SK-N-SH treated with all-trans-retinoic acid at 6 μM for 48 hours (cell line): ENCODE measurements around the gene CCDC14.

Experiments used
- ATAC-seq: fragments of 200-7000 bp; cut with Tn5 transposase; 3 replicates; pipeline ENCODE4 v1.9.1; 2020; ENCODE audit warnings: mild to moderate bottlenecking, moderate library complexity
- ARNTL ChIP-seq: fragments of 450-650 bp; formaldehyde crosslinking; IDR thresholded peaks from 2 replicates; pipeline ENCODE4 v1.5.0; 2020; ENCODE audit warnings: low read depth, mild to moderate bottlenecking, moderate library complexity, borderline replicate concordance
- CSDC2 ChIP-seq: fragments of 250-450 bp; sonication (Bioruptor Pico); IDR thresholded peaks from 2 replicates; pipeline ENCODE4 v1.5.0; 2020; ENCODE audit warnings: mild to moderate bottlenecking, moderate library complexity
- ESRRG ChIP-seq: fragments of 250-450 bp; sonication (Bioruptor Pico); IDR thresholded peaks from 2 replicates; pipeline ENCODE4 v1.6.1; 2021; ENCODE audit warnings: mild to moderate bottlenecking
- GLIS3 ChIP-seq: fragments of 250-450 bp; sonication (Bioruptor Pico); IDR thresholded peaks from 2 replicates; pipeline ENCODE4 v1.5.0; 2020; ENCODE audit warnings: mild to moderate bottlenecking, moderate library complexity
- ISL1 ChIP-seq: fragments of 250-450 bp; sonication (Bioruptor Pico); IDR thresholded peaks from 2 replicates; pipeline ENCODE4 v2.1.2; 2022; ENCODE audit warnings: mild to moderate bottlenecking, moderate library complexity
- PPARA ChIP-seq: fragments of 250-450 bp; sonication (Bioruptor Pico); IDR thresholded peaks from 2 replicates; pipeline ENCODE4 v1.5.0; 2020; ENCODE audit warnings: mild to moderate bottlenecking, borderline replicate concordance
- RARB ChIP-seq: fragments of 250-450 bp; sonication (Bioruptor Pico); IDR thresholded peaks from 2 replicates; pipeline ENCODE4 v1.8.0; 2021; ENCODE audit warnings: mild to moderate bottlenecking, moderate library complexity
- TCF4 ChIP-seq: fragments of 250-450 bp; sonication (Bioruptor Pico); IDR thresholded peaks from 2 replicates; pipeline ENCODE4 v1.8.0; 2021; ENCODE audit warnings: mild to moderate bottlenecking, moderate library complexity, borderline replicate concordance
- TOX ChIP-seq: fragments of 250-450 bp; sonication (Bioruptor Pico); IDR thresholded peaks from 2 replicates; pipeline ENCODE4 v1.8.0; 2021; ENCODE audit warnings: mild to moderate bottlenecking, moderate library complexity, borderline replicate concordance
- ZC3H10 ChIP-seq: fragments of 250-450 bp; sonication (Bioruptor Pico); IDR thresholded peaks from 2 replicates; pipeline ENCODE4 v1.5.1; 2021; ENCODE audit warnings: mild to moderate bottlenecking, moderate library complexity
- ZFP3 ChIP-seq: fragments of 250-450 bp; sonication (Bioruptor Pico); IDR thresholded peaks from 2 replicates; pipeline ENCODE4 v1.5.0; 2020; ENCODE audit warnings: mild to moderate bottlenecking, moderate library complexity
- ZNF565 ChIP-seq: fragments of 450-650 bp; formaldehyde crosslinking; conservative IDR thresholded peaks from 2 replicates; pipeline ENCODE4 v1.5.0; 2020; ENCODE audit warnings: low read depth, mild to moderate bottlenecking, moderate library complexity
- ZNF70 ChIP-seq: fragments of 450-650 bp; formaldehyde crosslinking; IDR thresholded peaks from 2 replicates; pipeline ENCODE4 v1.5.0; 2020; ENCODE audit warnings: mild to moderate bottlenecking, moderate library complexity
- TF ChIP-seq, protein P1 (sequence below): fragments of 250-450 bp; sonication (Bioruptor Pico); IDR thresholded peaks from 2 replicates; pipeline ENCODE4 v1.5.1; 2021; ENCODE audit warnings: mild to moderate bottlenecking, moderate library complexity
- TF ChIP-seq, protein P2 (sequence below): fragments of 250-450 bp; sonication (Bioruptor Pico); IDR thresholded peaks from 2 replicates; pipeline ENCODE4 v1.5.1; 2020; ENCODE audit warnings: low read depth, mild to moderate bottlenecking, moderate library complexity
- TF ChIP-seq, protein P3 (sequence below): fragments of 250-450 bp; sonication (Bioruptor Pico); IDR thresholded peaks from 2 replicates; pipeline ENCODE4 v1.8.0; 2021; ENCODE audit warnings: low read depth, mild to moderate bottlenecking, moderate library complexity, borderline replicate concordance
- TF ChIP-seq, protein P4 (sequence below): fragments of 250-450 bp; sonication (Bioruptor Pico); IDR thresholded peaks from 2 replicates; pipeline ENCODE4 v1.8.0; 2020; ENCODE audit warnings: mild to moderate bottlenecking, moderate library complexity, borderline replicate concordance

CCDC14 gene

DNA sequence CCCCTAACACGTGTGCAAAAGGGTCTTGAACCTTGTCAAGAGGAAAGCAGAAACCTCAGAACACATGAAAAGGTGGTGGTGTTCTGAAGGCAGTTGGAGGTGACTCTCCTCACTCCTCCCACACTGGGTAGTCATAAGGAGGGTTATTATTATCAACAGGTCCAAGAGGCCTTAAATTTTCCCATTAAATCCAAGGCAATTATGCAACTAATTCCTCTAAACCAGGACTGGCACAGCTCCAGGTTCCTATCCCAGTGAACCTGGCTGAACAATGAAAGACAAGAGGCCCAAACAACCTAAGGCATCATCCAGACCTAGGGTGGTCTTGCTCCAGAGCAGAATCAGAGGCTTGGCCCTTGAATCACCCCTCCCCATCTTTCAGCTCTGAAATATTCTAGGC is 91.9 kb downstream of the CCDC14 start:
- TF ChIP-seq, protein P1, sequence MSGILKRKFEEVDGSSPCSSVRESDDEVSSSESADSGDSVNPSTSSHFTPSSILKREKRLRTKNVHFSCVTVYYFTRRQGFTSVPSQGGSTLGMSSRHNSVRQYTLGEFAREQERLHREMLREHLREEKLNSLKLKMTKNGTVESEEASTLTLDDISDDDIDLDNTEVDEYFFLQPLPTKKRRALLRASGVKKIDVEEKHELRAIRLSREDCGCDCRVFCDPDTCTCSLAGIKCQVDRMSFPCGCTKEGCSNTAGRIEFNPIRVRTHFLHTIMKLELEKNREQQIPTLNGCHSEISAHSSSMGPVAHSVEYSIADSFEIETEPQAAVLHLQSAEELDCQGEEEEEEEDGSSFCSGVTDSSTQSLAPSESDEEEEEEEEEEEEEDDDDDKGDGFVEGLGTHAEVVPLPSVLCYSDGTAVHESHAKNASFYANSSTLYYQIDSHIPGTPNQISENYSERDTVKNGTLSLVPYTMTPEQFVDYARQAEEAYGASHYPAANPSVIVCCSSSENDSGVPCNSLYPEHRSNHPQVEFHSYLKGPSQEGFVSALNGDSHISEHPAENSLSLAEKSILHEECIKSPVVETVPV (CRISPR knock-in tag): no peak
- TF ChIP-seq ISL1 (CRISPR knock-in tag) (no peak), ESRRG (CRISPR knock-in tag) (no peak), ARNTL (CRISPR knock-in tag) (no peak), TCF4 (CRISPR knock-in tag) (no peak), ZNF70 (CRISPR knock-in tag) (no peak), GLIS3 (CRISPR knock-in tag) (no peak), PPARA (no peak)
- TF ChIP-seq, protein P2, sequence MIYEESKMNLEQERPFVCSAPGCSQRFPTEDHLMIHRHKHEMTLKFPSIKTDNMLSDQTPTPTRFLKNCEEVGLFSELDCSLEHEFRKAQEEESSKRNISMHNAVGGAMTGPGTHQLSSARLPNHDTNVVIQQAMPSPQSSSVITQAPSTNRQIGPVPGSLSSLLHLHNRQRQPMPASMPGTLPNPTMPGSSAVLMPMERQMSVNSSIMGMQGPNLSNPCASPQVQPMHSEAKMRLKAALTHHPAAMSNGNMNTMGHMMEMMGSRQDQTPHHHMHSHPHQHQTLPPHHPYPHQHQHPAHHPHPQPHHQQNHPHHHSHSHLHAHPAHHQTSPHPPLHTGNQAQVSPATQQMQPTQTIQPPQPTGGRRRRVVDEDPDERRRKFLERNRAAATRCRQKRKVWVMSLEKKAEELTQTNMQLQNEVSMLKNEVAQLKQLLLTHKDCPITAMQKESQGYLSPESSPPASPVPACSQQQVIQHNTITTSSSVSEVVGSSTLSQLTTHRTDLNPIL (CRISPR knock-in tag): no peak
- TF ChIP-seq, protein P3, sequence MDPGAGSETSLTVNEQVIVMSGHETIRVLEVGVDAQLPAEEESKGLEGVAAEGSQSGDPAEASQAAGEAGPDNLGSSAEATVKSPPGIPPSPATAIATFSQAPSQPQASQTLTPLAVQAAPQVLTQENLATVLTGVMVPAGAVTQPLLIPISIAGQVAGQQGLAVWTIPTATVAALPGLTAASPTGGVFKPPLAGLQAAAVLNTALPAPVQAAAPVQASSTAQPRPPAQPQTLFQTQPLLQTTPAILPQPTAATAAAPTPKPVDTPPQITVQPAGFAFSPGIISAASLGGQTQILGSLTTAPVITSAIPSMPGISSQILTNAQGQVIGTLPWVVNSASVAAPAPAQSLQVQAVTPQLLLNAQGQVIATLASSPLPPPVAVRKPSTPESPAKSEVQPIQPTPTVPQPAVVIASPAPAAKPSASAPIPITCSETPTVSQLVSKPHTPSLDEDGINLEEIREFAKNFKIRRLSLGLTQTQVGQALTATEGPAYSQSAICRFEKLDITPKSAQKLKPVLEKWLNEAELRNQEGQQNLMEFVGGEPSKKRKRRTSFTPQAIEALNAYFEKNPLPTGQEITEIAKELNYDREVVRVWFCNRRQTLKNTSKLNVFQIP (CRISPR knock-in tag): no peak
- TF ChIP-seq, protein P4, sequence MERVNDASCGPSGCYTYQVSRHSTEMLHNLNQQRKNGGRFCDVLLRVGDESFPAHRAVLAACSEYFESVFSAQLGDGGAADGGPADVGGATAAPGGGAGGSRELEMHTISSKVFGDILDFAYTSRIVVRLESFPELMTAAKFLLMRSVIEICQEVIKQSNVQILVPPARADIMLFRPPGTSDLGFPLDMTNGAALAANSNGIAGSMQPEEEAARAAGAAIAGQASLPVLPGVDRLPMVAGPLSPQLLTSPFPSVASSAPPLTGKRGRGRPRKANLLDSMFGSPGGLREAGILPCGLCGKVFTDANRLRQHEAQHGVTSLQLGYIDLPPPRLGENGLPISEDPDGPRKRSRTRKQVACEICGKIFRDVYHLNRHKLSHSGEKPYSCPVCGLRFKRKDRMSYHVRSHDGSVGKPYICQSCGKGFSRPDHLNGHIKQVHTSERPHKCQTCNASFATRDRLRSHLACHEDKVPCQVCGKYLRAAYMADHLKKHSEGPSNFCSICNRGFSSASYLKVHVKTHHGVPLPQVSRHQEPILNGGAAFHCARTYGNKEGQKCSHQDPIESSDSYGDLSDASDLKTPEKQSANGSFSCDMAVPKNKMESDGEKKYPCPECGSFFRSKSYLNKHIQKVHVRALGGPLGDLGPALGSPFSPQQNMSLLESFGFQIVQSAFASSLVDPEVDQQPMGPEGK (CRISPR knock-in tag): no peak
- no peak for ATAC-seq

DNA sequence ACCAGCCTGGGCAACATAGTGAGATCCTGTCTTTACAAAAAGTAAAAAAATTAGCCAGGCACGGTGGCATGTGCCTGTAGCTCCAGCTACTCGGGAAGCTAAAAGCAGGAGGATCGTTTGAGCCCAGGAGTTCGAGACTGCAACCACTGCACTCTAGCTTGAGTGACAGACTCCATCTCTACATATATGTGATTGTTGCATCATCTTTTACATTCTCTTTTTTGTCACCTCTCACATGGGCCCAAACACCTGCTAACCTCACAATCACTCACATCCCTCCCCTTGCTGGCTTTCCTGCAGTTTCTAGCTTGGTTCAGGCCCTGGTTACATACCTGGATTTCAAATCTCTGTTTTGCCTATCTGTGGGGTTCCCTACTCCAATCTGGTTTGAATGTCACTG is 96.3 kb downstream of the CCDC14 start:
- TF ChIP-seq ZFP3 (CRISPR knock-in tag) (no peak), ARNTL (CRISPR knock-in tag) (no peak), RARB (CRISPR knock-in tag) (no peak), GLIS3 (CRISPR knock-in tag) (no peak), TOX (CRISPR knock-in tag) (no peak), CSDC2 (CRISPR knock-in tag) (no peak), TCF4 (CRISPR knock-in tag) (no peak), ZNF565 (CRISPR knock-in tag) (no peak), ZC3H10 (CRISPR knock-in tag) (no peak)
- TF ChIP-seq, protein P4 (CRISPR knock-in tag): no peak
- TF ChIP-seq, protein P2 (CRISPR knock-in tag): no peak
- TF ChIP-seq, protein P3 (CRISPR knock-in tag): no peak

More for the DNA sequence above, 96.3 kb downstream of the CCDC14 start:
- ATAC-seq: no peak
